ACHN (cell line): ENCODE measurements around the gene LRRTM3.

ENCODE experiments used
- DNase-seq: peaks from one replicate; pipeline ENCODE4 v3.0.0-alpha.2; 2015
- in situ Hi-C: cut with HindIII; loops from 2 replicates; pipeline ENCODE4 v1.10.0; 2017; ENCODE audit warnings: low sequenced_read_pairs, low pct_ligation_motif_present, low pct_unique_long_range_greater_than_20kb

The LRRTM3 gene

DNA sequence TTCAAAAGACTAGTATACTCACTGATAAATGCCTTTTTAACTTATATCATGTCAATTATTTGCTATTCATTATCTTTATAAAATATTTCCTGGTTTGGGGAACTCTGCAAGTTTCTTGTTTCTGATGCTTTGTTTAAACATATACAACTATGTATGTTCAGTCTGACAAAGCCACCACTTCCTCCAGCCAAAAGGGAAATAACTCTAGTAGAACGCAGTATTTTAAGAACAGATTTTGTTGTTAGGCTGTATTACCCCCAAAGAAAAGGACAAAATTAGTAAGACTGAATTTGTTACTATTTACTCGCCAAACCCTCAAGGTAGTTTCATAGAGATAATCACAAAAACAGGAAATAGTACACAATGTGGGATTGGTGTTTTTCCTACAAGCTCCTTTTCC, 78.9 kb downstream of the LRRTM3 start:
- in situ Hi-C loops: no loop called here
- DNase-seq: no peak

DNA sequence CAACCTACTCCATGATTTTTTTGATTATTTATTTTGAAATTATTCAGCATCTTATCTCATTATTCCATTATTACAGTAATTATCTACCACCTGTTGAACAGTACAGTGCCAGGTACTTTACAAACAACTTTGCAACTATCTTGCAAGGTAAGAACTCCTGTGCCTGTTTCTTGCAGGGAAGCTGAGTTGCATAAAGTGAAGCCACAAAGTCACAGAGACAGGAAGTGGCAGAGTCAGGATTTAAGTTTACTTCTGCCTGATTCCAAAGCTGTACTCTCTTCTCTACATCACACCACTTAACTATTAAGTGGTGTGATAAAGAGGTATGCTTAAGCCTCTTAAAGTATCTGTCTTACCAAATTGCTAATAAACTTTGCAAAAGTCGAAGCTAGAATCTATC, 80.1 kb downstream of the LRRTM3 start:
- in situ Hi-C loops: no loop called here

DNA sequence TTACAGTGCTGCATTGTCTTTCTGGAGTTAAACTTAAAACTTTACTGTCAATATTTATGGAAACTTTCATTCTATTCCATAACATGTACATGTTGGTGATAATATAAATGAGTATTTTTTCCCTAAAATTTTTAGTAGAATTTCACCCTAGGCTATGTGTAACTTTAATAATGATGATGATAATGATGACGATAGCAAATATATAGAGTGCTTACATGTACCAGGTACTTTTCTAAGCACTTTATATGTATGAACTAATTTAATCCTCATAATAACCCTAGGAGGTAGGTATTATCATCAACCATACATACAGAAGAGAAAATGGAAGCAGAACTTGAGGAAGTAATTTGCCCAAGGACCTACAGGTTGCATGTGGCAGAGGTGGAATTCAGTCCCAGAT, 85.6 kb downstream of the LRRTM3 start:
- DNase-seq: no peak
- in situ Hi-C loops: no loop called here

More for the DNA sequence above, 80.1 kb downstream of the LRRTM3 start:
- DNase-seq: no peak

DNA sequence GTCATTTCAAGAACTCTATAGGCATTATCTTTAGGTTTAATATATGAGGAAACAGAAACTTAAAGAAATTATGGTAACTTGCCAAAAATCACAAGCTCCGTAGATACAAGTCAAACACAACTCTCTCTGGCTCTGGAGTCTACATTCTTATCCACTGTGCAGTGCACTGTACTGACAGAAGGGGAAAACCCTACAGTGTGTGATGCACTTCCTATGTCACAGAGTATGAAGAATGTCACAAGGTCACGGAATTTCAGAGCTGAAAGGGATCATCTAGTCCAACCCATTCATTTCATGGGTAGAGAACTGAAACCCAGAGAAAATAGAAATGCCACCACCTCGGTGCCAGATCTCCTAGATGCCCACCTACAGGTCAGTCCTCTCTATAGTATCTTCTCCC, 86.1 kb downstream of the LRRTM3 start:
- in situ Hi-C loops: no loop called here
- no peak for DNase-seq

DNA sequence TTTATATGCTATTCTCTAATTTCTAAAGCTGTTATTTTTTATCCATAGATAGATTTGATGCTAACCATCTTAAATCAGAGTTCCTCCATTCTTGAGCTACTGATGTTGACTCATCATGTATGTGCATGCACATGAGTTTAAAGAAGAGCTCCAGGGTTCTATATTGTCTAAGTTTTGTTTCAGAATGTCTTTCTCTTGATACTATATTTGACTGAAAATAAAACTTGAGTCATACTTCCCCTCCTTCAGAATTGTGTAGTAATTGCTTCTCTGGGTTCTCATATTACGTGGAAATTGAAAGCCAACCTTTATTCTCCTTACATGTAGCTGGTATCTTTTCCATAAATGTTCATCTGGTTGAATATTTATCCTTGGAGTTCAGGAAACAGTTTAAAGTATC, 89.4 kb downstream of the LRRTM3 start:
- DNase-seq: no peak
- in situ Hi-C loops: no loop called here

DNA sequence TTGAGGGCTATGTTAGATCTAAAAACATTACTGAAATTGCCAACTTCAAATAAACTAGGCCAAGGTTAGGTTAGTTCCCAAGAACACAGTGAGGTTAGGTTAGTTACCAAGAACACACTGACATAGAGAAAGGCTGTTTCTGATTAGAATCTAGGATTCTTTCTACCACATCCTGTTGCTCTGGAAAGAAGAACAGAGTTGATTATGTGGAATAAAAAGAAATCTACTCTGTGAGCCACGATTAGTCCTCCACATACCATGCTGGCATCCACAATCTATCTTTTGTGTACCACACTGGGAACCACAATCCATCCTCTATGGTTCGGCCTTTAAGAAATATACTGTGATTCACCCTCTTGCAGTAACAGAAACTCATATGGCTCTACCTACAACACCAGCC, 91.4 kb downstream of the LRRTM3 start:
- no peak for DNase-seq
- in situ Hi-C loops: no loop called here

DNA sequence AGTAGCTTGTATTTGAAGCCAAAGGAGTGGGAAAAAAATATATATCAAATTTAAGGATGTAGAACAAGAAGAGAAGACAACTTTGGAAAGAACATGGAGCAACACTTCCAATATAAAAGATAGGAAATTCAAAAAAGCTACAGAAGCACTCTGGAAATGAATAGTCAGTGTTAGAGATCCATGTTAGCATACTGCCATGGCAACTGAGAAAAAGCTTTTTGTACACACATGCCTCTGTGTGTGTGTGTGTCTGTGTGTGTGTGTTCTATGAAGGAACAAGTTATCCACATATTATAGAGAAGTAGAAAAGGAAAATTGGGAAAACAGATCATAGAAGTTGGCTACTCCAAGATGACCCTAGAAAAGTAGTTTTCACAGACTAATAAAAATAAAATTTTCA, 96.3 kb downstream of the LRRTM3 start:
- in situ Hi-C loops: no loop called here
- DNase-seq: no peak

DNA sequence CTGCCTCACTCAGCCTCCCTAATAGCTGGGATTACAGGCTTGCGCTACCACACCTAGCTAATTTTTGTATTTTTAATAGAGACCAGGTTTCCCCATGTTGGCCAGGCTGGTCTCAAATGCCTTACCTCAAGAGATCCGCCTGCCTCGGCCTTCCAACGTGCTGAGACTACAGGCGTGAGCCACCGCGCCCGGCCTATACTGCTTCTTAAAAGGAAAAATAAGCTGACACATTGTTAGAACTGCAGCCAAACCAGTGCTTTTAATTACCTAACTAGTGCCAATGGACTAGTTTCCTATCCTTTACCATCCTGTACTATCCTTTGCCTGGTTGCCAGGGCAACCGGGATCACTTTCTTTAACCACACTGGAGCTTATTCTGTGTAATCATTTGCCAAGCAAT, 108.0 kb downstream of the LRRTM3 start:
- in situ Hi-C loops: no loop called here
- DNase-seq: no peak

DNA sequence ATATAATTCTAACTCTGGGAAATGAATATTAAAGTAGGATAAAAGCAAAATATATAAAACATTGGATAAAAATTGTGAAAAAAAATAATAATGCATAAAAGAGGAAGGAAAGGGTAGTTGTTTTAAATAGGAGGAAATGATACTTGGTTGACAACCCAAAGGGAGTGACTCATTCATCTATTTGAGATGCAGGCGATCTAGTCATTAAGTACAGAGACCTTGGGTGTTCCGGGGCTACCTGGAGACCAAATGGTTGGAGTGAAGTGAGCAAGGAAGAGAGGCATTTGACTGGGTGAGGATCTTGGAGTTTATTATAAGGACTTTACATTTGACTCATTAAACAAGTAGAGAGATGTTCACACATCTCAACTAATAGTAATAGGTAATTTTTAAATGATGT, 111.0 kb downstream of the LRRTM3 start:
- no peak for DNase-seq
- in situ Hi-C loops: no loop called here

DNA sequence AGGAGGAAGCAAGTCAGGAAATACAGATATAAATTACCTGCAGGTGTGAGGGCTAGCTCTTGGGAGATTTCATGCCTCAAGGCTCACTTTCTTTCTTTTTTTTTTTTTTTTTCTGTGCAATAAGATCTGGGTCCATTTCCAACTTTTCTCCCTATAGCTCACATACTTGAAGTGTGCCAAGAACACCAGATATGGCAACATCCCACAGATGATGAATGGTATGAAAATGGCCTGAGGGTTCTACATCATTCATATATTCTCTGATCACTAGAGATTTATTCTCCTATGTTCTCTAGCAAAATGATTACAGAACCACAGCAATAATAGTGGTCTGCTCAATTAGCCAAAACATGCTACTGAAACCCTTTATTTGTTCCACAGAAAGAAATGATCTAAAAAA, 117.2 kb downstream of the LRRTM3 start:
- no peak for DNase-seq
- in situ Hi-C loops: no loop called here

DNA sequence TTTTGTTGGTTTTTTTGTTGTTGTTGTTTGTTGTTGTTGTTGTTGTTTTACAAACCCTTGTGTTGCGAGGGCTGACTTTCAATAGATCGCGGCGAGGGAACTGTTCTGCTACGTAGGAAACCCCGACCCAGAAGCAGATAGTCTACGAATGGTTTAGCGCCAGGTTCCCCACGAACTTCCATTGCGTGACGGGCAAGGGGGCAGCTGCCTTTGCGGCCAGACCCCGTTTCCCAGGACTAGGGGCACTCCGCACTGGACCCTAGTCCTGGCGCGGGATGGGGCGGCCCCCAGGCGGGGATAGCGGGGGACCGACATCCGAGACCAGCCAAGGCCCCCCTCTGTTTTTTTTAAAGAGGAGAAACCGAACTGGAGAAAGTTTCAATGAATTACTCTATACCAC, 119.6 kb downstream of the LRRTM3 start:
- DNase-seq: no peak
- in situ Hi-C loops: no loop called here

DNA sequence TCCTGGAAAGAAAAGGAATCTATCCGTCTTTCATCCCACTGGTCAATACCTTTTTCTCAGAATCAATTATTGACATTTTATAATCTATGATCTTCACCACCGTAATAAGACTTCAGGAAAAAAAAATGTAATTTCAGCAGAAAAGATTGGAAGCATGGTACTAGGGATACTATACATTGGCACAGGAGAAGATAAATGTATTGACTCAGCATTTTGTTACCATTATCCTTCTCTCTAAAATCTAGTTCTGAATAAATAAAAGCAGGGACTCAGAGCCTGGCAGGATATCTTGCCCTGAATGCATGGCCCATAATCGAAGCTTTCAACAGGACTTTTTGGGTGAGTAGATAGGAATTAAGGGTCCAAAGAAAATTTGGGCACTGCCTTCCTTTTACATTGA, 120.7 kb downstream of the LRRTM3 start:
- in situ Hi-C loops: no loop called here

DNA sequence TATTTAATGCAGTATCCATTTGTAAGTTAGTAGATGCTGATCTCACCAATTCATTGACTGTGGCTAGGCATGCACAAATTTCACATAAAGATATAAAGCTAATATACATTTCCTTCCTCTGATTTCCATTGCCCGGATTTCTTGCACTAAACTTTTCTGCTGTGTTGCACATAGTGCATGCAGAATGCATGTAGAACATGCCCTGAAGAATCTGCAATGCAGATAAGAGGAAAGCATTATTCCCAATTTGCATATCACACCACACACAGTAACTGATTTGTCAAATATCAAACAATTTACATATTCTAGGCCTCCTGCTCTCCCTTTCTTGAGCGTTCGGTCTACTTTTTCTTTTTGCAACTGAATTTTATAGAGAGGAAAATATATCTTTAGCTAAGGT, 124.2 kb downstream of the LRRTM3 start:
- DNase-seq: no peak
- in situ Hi-C loops: no loop called here

More for the DNA sequence above, 120.7 kb downstream of the LRRTM3 start:
- DNase-seq: no peak

DNA sequence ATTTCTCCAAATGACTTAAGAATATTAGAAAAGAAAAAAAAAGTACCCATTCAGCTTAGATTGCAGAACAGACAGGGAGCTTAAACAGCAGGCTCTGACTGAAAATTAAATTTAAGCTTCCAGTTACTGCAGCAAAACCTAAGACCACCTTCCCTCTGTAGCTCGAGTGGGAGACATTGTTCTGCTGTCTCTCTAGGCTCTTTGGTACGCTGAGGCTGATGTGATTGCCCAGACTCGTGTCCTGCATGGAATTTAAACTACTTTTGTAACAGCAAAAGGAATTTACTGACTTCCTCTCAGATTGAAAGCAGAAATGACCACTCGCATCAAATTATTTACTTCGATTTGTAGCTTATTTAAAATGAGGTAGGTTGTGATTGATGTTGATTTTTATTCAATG, 124.6 kb downstream of the LRRTM3 start:
- no peak for DNase-seq
- in situ Hi-C loops: no loop called here

DNA sequence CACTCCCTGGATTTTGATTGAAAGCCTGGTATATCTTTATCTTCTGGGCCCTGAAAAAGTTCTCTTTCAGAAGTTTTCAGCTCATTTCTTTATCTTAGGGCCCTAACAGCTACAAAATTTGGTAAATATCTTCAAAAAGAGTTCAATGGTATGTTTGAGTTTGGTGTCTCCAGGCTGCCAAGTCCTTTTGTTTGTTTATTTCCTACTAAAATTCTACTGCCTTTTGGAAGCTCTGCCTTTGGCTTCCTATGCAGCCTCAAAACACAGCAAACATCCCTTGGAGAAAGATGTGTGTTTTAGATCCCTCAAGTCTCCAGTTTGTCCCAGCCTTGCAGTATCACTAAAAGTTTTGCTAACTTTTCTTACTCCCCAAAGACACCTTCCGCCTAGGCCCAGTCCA, 146.8 kb downstream of the LRRTM3 start:
- no peak for DNase-seq
- in situ Hi-C loops: no loop called here

DNA sequence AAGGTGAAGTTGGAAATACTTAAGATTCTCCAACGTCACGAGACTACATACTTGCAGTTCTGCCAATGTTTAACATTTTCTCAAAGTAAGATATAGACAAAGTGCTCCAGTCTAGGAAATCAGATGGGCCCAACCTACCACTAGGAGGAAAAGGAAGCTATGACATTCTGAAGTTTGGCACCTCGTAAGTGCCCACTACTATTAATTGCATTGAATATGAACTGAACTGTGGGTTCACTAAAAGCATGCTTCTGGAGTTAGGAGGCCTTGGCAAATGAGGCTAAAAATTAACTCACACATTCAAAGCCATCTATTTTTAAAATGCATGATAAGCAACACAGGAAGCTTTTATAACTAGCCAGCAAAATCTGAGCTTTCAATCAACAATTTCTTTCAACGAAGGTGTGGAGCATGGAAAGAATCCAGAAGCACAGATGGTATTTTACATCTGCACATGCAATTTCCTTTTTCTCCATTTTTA, 149.7 kb downstream of the LRRTM3 start:
- no peak for DNase-seq
- in situ Hi-C loops: no loop called here

DNA sequence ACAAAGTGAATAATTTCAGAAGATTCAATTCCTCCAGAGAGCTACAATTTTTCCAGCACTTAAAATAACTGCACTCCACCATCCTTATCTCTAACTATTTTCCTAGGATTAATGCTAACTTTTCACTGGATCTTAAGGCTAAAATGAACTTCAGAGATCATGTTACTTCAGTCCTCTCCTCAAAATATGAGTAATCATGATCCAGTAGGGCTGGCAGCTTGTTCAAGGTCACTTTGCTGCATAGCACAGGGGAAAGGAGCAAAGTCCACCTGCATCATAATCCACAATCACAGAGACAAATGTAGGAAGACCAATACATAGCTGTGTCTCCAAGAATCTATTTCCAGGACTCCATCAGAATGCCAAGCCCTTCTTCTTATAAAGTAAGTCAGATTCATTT, 150.3 kb downstream of the LRRTM3 start:
- in situ Hi-C loops: no loop called here
- no peak for DNase-seq

DNA sequence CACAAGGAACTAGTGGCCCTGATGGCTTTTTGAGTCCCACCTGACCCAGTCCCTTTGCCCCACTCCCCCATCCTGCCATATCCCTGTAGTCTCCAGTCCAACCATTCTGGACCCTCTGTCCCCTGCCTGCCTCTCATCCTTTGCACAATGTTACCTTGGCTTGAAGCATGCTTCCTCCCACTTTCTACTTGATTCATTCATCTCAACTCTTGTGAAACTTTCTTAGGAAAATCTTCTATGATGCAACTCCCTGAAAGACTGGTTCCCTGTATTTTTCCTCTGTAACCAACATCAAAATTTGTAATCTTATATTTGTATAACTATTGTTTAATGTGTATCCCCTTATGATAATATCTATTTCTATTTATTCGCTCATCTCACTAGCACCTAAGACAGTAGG, 151.5 kb downstream of the LRRTM3 start:
- DNase-seq: no peak
- in situ Hi-C loops: no loop called here

DNA sequence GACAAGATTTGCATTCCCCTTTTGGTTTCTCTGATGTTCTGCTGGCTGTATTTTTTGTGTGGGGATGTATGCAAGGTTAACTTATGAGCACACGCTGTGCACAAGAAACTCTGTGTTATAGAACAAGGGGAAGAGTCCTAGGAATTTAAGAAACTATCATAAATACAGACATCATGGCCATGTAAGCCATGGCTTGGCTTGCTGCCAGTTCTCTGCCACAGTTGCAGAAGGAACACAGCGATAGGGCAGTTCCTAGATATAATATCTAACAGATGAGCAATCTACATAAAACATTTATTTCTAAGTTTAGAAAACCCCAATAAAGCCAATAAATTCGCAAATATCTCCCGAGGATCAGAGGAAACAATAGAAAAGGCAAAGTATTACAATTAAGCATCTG, 153.3 kb downstream of the LRRTM3 start:
- in situ Hi-C loops: no loop called here
- no peak for DNase-seq

DNA sequence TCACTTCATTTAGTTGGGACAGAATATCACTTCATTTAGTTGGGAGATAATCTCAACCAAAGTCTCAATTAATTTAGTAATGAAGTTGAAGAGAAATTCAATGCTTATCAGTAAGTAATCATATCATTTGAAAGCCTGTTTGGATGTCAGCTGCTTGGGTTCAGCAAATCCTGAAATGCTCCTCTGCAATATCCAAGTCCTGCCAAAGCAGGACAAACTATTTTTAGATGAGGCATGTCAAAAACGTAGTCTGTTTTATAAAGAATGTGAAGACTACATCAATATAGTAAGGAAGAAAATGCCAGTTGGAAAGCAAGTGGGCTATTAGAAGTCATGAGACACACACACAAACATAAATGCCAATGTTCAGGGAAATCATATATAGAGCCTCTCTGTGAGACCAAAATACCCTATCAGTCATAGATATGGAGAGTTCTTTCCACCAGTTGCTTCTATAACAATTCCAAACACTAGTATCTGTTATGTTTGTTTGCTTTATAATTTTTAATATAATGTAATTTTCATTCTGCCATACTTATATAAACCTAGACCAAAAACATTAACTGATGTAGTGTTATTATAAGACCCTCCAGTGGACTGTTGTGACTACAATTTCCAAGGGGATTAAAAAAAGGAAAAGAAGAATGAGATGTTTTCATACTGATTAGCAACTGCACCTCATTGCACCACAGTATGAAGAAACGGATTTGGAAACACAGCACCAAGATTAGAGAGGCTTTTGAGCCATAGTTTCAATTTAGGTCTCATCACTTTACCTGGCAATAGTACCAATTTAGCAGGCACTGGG, 160.7 kb downstream of the LRRTM3 start:
- in situ Hi-C loops: no loop called here
- DNase-seq: no peak

DNA sequence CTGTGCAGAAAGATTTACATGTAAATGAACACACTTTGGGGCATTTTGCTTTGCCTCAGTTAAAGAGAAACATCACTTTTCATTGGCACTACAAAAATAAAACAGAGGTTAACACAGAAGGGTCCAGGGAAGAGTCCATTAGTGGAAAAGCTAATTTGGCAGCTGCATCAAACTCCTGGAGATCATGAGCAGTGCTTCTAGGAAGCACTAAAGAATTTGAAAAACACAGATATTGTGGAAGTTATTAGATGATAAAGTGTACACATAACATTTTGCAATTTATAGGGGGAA, 161.2 kb downstream of the LRRTM3 start:
- in situ Hi-C loops: no loop called here
- DNase-seq: no peak
